ENCODE data around the gene BANF2.
"Not testable (repeated sequence)": the region's sequence is repeated elsewhere in the genome, so short reads cannot be mapped to it uniquely, and the experiment has no call there.

BANF2 gene

GRCh38 chr20:17683218-17684076 lies 16.3 kb upstream of the BANF2 start:
- DNase-seq, result no peak

GRCh38 chr20:17684077-17684888 lies 15.5 kb upstream of the BANF2 start:
- DNase-seq, result no peak

GRCh38 chr20:17685168-17685567 lies 14.6 kb upstream of the BANF2 start:
- DNase-seq, result no peak

GRCh38 chr20:17687800-17688199 lies 12.0 kb upstream of the BANF2 start:
- DNase-seq, result no peak

GRCh38 chr20:17688965-17689364 lies 10.8 kb upstream of the BANF2 start:
- DNase-seq, result no peak

GRCh38 chr20:17690144-17690543 lies 9.6 kb upstream of the BANF2 start:
- DNase-seq, result no peak

GRCh38 chr20:17691758-17692157 lies 8.0 kb upstream of the BANF2 start:
- DNase-seq, result no peak

- no peak for DNase-seq
Observed at GRCh38 chr20:17693444-17694001, 6.2 kb upstream of the BANF2 start.

GRCh38 chr20:17694767-17695166 lies 5.0 kb upstream of the BANF2 start:
- no peak for DNase-seq

- no peak for DNase-seq
Observed at GRCh38 chr20:17696287-17696686, 3.5 kb upstream of the BANF2 start.

- DNase-seq, result no peak
Observed at GRCh38 chr20:17697171-17697570, 2.6 kb upstream of the BANF2 start.

- no peak for DNase-seq
Observed at GRCh38 chr20:17698384-17698783, 1.4 kb upstream of the BANF2 start.

- DNase-seq, result no peak
Observed at GRCh38 chr20:17700637-17701036, 871 bp downstream of the BANF2 start.

GRCh38 chr20:17701826-17702225 lies 2.1 kb downstream of the BANF2 start:
- no peak for DNase-seq

- DNase-seq, result no peak
Observed at GRCh38 chr20:17704589-17705317, 5.0 kb downstream of the BANF2 start.

GRCh38 chr20:17705916-17706315 lies 6.2 kb downstream of the BANF2 start:
- no peak for DNase-seq

- no peak for DNase-seq
Observed at GRCh38 chr20:17706632-17707031, 6.9 kb downstream of the BANF2 start.

- DNase-seq, result not testable (repeated sequence)
Observed at GRCh38 chr20:17707951-17708350, 8.2 kb downstream of the BANF2 start.

- DNase-seq, result no peak
Observed at GRCh38 chr20:17708675-17709360, 9.1 kb downstream of the BANF2 start.

- no peak for DNase-seq
Observed at GRCh38 chr20:17709361-17710293, 9.9 kb downstream of the BANF2 start.
